H1 (cell line): ENCODE results near the gene FRY. TPM values are rescaled to one million over a fixed set of nuclear protein-coding genes. Genes with fewer than 3 reads are reported as not detected.

Source experiments
- ASH2L ChIP-seq: fragments of 200-600, 300-600 bp; sonication (generic); IDR thresholded peaks from one replicate; pipeline ENCODE4 v1.7.1; 2017; ENCODE audit warnings: low read length
- RXRA ChIP-seq: IDR thresholded peaks from 2 replicates; pipeline ENCODE4 v1.6.1; 2011; ENCODE audit warnings: low read depth, mild to moderate bottlenecking, low read length, moderate library complexity; ENCODE audit not compliant: insufficient read depth
- SP2 ChIP-seq: IDR thresholded peaks from 2 replicates; pipeline ENCODE4 v1.6.1; 2012; ENCODE audit warnings: mild to moderate bottlenecking, low read length, inconsistent platforms
- polyA plus RNA-seq, 7 experiments: library from polyadenylated mRNA; depleted of rRNA in 3 of 7; stranded (reverse) in 5 of 7; unstranded in 2 of 7; fragments of >200 nt in 5 of 7; fragments of 200-250 nt in 2 of 7; gene quantifications; 1 replicate in 5 of 7; 2 replicates in 1 of 7; 4 replicates in 1 of 7; pipeline versions ENCODE4 v1.2.1 to v1.2.3, GENCODE V29; 2011 to 2013; ENCODE audit warnings: missing spikeins in 2 of 7, mixed read lengths in 2 of 7
- total RNA-seq: library from RNA; stranded (reverse); fragmentation: NEBNext Ultra II Directional; extraction: Animal tissue kit (Norgen Biotek cat#: 25700); gene quantifications from 2 replicates; pipeline ENCODE4 v1.2.1, GENCODE V29; 2021
- TF ChIP-seq, protein P1 (sequence below): fragments of 300-600 bp; sonication (generic); IDR thresholded peaks from 2 replicates; pipeline ENCODE4 v1.7.1; 2012; ENCODE audit warnings: low read length, moderate library complexity, mild to moderate bottlenecking, inconsistent platforms; ENCODE audit not compliant: insufficient replicate concordance

The FRY gene
- total and polyA plus RNA-seq, 2 of the 8 experiments (the other 6 are each of a cell fraction or from before 2014, with no cell fraction given) = 4.3 to 9.2 TPM

DNA sequence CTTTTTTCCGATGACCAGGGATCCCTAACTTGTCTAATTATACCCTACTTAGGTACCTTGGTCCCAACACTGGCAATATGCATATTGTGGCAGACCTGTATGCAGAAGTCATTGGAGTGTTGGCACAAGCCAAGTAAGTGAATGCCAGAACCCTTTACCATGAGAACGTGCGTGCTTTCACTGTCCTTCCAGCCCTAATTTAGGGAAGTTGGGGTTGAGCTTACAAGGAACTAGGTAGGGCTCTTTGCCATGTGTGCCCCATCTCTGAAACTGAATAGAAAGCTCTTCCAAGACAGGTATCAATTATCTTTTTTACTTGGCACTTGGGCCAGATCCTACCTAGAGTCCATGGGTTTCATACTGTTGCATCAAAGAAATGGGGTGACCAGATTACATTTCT is 93.2 kb downstream of the FRY start (continued):
- TF ChIP-seq, protein P1, sequence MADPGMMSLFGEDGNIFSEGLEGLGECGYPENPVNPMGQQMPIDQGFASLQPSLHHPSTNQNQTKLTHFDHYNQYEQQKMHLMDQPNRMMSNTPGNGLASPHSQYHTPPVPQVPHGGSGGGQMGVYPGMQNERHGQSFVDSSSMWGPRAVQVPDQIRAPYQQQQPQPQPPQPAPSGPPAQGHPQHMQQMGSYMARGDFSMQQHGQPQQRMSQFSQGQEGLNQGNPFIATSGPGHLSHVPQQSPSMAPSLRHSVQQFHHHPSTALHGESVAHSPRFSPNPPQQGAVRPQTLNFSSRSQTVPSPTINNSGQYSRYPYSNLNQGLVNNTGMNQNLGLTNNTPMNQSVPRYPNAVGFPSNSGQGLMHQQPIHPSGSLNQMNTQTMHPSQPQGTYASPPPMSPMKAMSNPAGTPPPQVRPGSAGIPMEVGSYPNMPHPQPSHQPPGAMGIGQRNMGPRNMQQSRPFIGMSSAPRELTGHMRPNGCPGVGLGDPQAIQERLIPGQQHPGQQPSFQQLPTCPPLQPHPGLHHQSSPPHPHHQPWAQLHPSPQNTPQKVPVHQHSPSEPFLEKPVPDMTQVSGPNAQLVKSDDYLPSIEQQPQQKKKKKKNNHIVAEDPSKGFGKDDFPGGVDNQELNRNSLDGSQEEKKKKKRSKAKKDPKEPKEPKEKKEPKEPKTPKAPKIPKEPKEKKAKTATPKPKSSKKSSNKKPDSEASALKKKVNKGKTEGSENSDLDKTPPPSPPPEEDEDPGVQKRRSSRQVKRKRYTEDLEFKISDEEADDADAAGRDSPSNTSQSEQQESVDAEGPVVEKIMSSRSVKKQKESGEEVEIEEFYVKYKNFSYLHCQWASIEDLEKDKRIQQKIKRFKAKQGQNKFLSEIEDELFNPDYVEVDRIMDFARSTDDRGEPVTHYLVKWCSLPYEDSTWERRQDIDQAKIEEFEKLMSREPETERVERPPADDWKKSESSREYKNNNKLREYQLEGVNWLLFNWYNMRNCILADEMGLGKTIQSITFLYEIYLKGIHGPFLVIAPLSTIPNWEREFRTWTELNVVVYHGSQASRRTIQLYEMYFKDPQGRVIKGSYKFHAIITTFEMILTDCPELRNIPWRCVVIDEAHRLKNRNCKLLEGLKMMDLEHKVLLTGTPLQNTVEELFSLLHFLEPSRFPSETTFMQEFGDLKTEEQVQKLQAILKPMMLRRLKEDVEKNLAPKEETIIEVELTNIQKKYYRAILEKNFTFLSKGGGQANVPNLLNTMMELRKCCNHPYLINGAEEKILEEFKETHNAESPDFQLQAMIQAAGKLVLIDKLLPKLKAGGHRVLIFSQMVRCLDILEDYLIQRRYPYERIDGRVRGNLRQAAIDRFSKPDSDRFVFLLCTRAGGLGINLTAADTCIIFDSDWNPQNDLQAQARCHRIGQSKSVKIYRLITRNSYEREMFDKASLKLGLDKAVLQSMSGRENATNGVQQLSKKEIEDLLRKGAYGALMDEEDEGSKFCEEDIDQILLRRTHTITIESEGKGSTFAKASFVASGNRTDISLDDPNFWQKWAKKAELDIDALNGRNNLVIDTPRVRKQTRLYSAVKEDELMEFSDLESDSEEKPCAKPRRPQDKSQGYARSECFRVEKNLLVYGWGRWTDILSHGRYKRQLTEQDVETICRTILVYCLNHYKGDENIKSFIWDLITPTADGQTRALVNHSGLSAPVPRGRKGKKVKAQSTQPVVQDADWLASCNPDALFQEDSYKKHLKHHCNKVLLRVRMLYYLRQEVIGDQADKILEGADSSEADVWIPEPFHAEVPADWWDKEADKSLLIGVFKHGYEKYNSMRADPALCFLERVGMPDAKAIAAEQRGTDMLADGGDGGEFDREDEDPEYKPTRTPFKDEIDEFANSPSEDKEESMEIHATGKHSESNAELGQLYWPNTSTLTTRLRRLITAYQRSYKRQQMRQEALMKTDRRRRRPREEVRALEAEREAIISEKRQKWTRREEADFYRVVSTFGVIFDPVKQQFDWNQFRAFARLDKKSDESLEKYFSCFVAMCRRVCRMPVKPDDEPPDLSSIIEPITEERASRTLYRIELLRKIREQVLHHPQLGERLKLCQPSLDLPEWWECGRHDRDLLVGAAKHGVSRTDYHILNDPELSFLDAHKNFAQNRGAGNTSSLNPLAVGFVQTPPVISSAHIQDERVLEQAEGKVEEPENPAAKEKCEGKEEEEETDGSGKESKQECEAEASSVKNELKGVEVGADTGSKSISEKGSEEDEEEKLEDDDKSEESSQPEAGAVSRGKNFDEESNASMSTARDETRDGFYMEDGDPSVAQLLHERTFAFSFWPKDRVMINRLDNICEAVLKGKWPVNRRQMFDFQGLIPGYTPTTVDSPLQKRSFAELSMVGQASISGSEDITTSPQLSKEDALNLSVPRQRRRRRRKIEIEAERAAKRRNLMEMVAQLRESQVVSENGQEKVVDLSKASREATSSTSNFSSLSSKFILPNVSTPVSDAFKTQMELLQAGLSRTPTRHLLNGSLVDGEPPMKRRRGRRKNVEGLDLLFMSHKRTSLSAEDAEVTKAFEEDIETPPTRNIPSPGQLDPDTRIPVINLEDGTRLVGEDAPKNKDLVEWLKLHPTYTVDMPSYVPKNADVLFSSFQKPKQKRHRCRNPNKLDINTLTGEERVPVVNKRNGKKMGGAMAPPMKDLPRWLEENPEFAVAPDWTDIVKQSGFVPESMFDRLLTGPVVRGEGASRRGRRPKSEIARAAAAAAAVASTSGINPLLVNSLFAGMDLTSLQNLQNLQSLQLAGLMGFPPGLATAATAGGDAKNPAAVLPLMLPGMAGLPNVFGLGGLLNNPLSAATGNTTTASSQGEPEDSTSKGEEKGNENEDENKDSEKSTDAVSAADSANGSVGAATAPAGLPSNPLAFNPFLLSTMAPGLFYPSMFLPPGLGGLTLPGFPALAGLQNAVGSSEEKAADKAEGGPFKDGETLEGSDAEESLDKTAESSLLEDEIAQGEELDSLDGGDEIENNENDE = no peak
- TF ChIP-seq ASH2L (no peak), SP2 (no peak), RXRA (no peak)
